Left ventricle myocardium inferior (tissue), 1 donor: ENCODE measurements around the gene BPI. TPM values are rescaled to one million over a fixed set of nuclear protein-coding genes. Genes with fewer than 3 reads are reported as not detected.
A peak's percentile ranks its signal among the peaks of the same experiment; 100 is the strongest.
"Not testable (repeated sequence)": the region's sequence is repeated elsewhere in the genome, so short reads cannot be mapped to it uniquely, and the experiment has no call there.

ENCODE experiments used
- DNase-seq: peaks from one replicate; pipeline ENCODE4 v3.0.0-alpha.2; 2020
- H3K27ac ChIP-seq: fragments of 200-600 bp; replicated peaks from 2 replicates; pipeline ENCODE4 v1.8.0; 2021
- H3K27me3 ChIP-seq: fragments of 200-600 bp; 2 replicates; pipeline ENCODE4 v1.8.0; 2021; ENCODE audit warnings: low read depth
- H3K36me3 ChIP-seq: fragments of 200-600 bp; 2 replicates; pipeline ENCODE4 v1.8.0; 2021
- H3K4me1 ChIP-seq: fragments of 200-600 bp; 2 replicates; pipeline ENCODE4 v1.8.0; 2021
- H3K4me3 ChIP-seq: fragments of 200-600 bp; 2 replicates; pipeline ENCODE4 v1.8.0; 2021; ENCODE audit warnings: mild to moderate bottlenecking, moderate library complexity
- H3K9me3 ChIP-seq: fragments of 200-600 bp; replicated peaks from 2 replicates; pipeline ENCODE4 v1.8.0; 2021
- CTCF ChIP-seq: fragments of 200-600 bp; IDR thresholded peaks from 2 replicates; pipeline ENCODE4 v1.8.0; 2021; ENCODE audit warnings: antibody characterized with exemption, mild to moderate bottlenecking, borderline replicate concordance
- intact Hi-C: fragments of 100-400 bp; cut with micrococcal nuclease; formaldehyde crosslinking; loops from one replicate; pipeline ENCODE4 v1.11.0; 2022
- total RNA-seq: library from RNA; stranded (reverse); fragmentation: NEBNext Ultra II Directional; extraction: Animal tissue kit (Norgen Biotek cat#: 25700); gene quantifications from one replicate; pipeline ENCODE4 v1.2.1, GENCODE V29; 2021
- donor health status: DM: no; HTN: yes; CAD: no; lungs with severe emphysema.

The BPI gene
- total RNA-seq, 1 donor from 2014 or later, result not detected

GRCh38 chr20:38336726-38337125 lies 32.8 kb downstream of the BPI start:
- no peaks in the 10 kb centered on the region for H3K36me3 ChIP-seq
- H3K27me3 ChIP-seq, result peaks cover 56% of the 10 kb centered on the region
- peaks cover 11% of the 10 kb centered on the region for H3K9me3 ChIP-seq
- peaks cover 4% of the 10 kb centered on the region for H3K4me1 ChIP-seq
- H3K4me3 ChIP-seq, result no peak overlapping the region
- no peak for TF ChIP-seq CTCF
- H3K27ac ChIP-seq, result no peak overlapping the region
- intact Hi-C loops, result no loop called here
- no peak for DNase-seq

- Histone ChIP-seq H3K27ac (no peak overlapping the region), H3K9me3 (peaks cover 11% of the 10 kb centered on the region), H3K36me3 (no peaks in the 10 kb centered on the region), H3K4me3 (no peak overlapping the region), H3K4me1 (peaks cover 4% of the 10 kb centered on the region), H3K27me3 (peaks cover 47% of the 10 kb centered on the region)
- intact Hi-C loops, result no loop called here
- no peak for DNase-seq
- TF ChIP-seq CTCF, result peak; percentile 44
Measured at GRCh38 chr20:38337561-38338140, 33.7 kb downstream of the BPI start.

GRCh38 chr20:38338849-38339520 lies 35.0 kb downstream of the BPI start:
- DNase-seq, result no peak
- peaks cover 4% of the 10 kb centered on the region for H3K4me1 ChIP-seq
- H3K27ac ChIP-seq, result no peak overlapping the region
- H3K4me3 ChIP-seq, result no peak overlapping the region
- peaks cover 11% of the 10 kb centered on the region for H3K9me3 ChIP-seq
- peaks cover 45% of the 10 kb centered on the region for H3K27me3 ChIP-seq
- peak; percentile 49 for TF ChIP-seq CTCF
- intact Hi-C loops, result no loop called here
- no peaks in the 10 kb centered on the region for H3K36me3 ChIP-seq

GRCh38 chr20:38339521-38339896 lies 35.6 kb downstream of the BPI start:
- H3K27ac ChIP-seq, H3K4me1 ChIP-seq, H3K4me3 ChIP-seq, intact Hi-C loops, DNase-seq, H3K36me3 ChIP-seq: not testable (repeated sequence)
- Histone ChIP-seq H3K27me3 (peaks cover 43% of the 10 kb centered on the region), H3K9me3 (peaks cover 11% of the 10 kb centered on the region)

GRCh38 chr20:38339997-38340396 lies 36.0 kb downstream of the BPI start:
- no peak for DNase-seq

More at GRCh38 chr20:38339997-38340396, 36.0 kb downstream of the BPI start:
- H3K4me3 ChIP-seq, result no peak overlapping the region
- no peak for TF ChIP-seq CTCF
- H3K9me3 ChIP-seq, result peaks cover 11% of the 10 kb centered on the region
- intact Hi-C loops, result no loop called here
- H3K36me3 ChIP-seq, result no peaks in the 10 kb centered on the region
- peaks cover 4% of the 10 kb centered on the region for H3K4me1 ChIP-seq
- peaks cover 38% of the 10 kb centered on the region for H3K27me3 ChIP-seq
- H3K27ac ChIP-seq, result no peak overlapping the region
